Transverse colon (tissue), 4 donors: ENCODE data around the gene ZMIZ1. TPM values are rescaled to one million over a fixed set of nuclear protein-coding genes. Genes with fewer than 3 reads are reported as not detected.

Experiments
- DNase-seq: peaks from one replicate; pipeline ENCODE4 v3.0.0-alpha.2; 2019
- H3K27ac ChIP-seq, 4 donors: fragments of 200-600 bp; sonication (generic); 2 replicates each; pipeline ENCODE4 v1.5.1; 2016 to 2018; ENCODE audit warnings: inconsistent platforms in 4 of 4
- H3K27me3 ChIP-seq: fragments of 200-600 bp; sonication (generic); 2 replicates; pipeline ENCODE4 v1.5.1; 2017; ENCODE audit warnings: inconsistent platforms
- H3K36me3 ChIP-seq, 4 donors: fragments of 200-600 bp; sonication (generic); 2 replicates each; pipeline ENCODE4 v1.5.1; 2017 to 2019; ENCODE audit warnings: inconsistent platforms in 4 of 4
- H3K4me1 ChIP-seq, 4 donors: fragments of 200-600 bp; sonication (generic); 2 replicates each; pipeline ENCODE4 v1.5.1; 2017 to 2020; ENCODE audit warnings: inconsistent platforms in 4 of 4
- H3K4me3 ChIP-seq, 4 donors: fragments of 200-600 bp; sonication (generic); 1 replicate in 1 of 4; 2 replicates in 3 of 4; pipeline versions ENCODE4 v1.5.1 to v1.6.1; 2017 to 2019; ENCODE audit warnings: inconsistent platforms in 4 of 4
- H3K9me3 ChIP-seq, 2 donors: fragments of 200-600 bp; sonication (generic); 2 replicates each; pipeline ENCODE4 v1.5.1; 2017 to 2019; ENCODE audit warnings: inconsistent platforms in 2 of 2
- EP300 ChIP-seq: sonication (generic); formaldehyde crosslinking; IDR thresholded peaks from one replicate; pipeline ENCODE4 v1.6.1; 2017; ENCODE audit warnings: antibody characterized with exemption, low read depth
- POLR2A ChIP-seq: fragments of 450-650 bp; IDR thresholded peaks from one replicate; pipeline ENCODE4 v1.6.1; 2016; ENCODE audit warnings: antibody characterized with exemption, mild to moderate bottlenecking, moderate library complexity
- POLR2AphosphoS5 ChIP-seq, 3 donors: sonication (generic); formaldehyde crosslinking; IDR thresholded peaks; one replicate each; pipeline ENCODE4 v1.6.1; 2016; ENCODE audit warnings: antibody characterized with exemption in 3 of 3
- WGBS, 2 donors: methylation state at CpG; one replicate each; pipeline ENCODE4 v1.1.5; 2018; ENCODE audit warnings: low coverage in 1 of 2; 5-methylcytosine and 5-hydroxymethylcytosine counted together
- in situ Hi-C, 4 donors: fragments of 200-750 bp; cut with MboI; loops; one replicate each; pipeline versions ENCODE4 v1.15.0 to v1.15.1; 2017; ENCODE audit warnings: low sequenced_read_pairs in 3 of 4, low pct_ligation_motif_present in 1 of 4, low pct_unique_long_range_greater_than_20kb in 1 of 4
- intact Hi-C: fragments of 100-400 bp; cut with DNase I; formaldehyde crosslinking; loops from one replicate; pipeline ENCODE4 v1.15.1; 2023; ENCODE audit warnings: low total_unique reads
- total RNA-seq, 4 donors: library from RNA; depleted of rRNA; stranded (reverse); fragments of >200 nt; gene quantifications; one replicate each; pipeline ENCODE4 v1.1.0, GENCODE V29; 2016
- TF ChIP-seq, protein P1 (sequence below), 5 experiments: fragments of 200-600 bp in 3 of 5; fragments of 450-650 bp in 2 of 5; sonication (generic) in 3 of 5; IDR thresholded peaks; 1 replicate in 2 of 5; 2 replicates in 3 of 5; pipeline ENCODE4 v1.5.1; 2016 to 2017; ENCODE audit warnings: antibody characterized with exemption in 5 of 5, inconsistent platforms in 3 of 5, mild to moderate bottlenecking in 2 of 5, moderate library complexity in 1 of 5

Gene ZMIZ1
- total RNA-seq, 4 donors from 2014 or later = 32.0 to 108 (median 63.0) TPM

DNA sequence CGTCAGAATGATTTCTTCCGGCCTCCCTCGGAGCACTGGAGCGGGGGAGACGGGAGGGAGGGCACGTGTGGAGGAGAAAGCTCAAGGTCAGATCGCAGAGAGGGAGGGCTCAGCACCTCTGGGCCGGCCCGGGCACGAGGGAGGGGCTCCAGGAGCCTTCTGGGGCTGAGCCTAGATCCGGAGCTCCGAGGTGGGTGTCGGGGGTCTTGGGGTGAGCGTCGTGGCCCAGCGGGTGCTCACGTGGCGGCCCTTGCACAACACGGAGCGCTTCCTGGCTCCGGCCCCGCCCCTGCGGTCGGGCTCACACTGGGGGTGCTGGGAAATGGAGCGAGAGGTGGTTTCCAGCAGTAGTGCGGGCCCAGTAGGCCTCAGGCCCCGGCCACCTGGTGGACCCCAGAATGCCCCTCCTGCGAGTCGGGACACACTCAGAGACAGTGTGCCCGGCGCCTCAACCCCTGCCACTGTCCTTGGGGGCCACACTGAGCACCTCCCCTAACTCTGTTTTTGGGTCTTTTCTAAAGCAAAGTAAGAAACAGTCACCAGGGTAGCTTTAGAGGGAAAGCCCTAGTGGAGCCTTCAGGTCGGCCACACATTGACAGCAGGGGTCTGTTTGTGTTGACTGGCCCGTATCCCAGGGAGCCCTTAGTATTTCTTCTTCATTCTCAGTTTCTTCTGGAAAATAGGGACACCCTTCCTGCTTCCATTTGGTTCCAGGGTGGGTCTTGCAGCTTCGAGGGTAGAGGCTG is 279.3 kb downstream of the ZMIZ1 start:
- Histone ChIP-seq H3K27ac (peak overlapping the region; percentile 91 to 96 (median 92)), H3K4me1 (peaks cover 4 to 23% (median 16%) of the 10 kb centered on the region in 4 donors), H3K9me3 (no peaks in the 10 kb centered on the region), H3K4me3 (peak overlapping the region; percentile 55 to 91 (median 65)), H3K27me3 (no peaks in the 10 kb centered on the region), H3K36me3 (peaks cover 0 to 31% (median 14%) of the 10 kb centered on the region in 4 donors)
- peak; percentile 86 for DNase-seq
- in situ Hi-C loops (no loop called here), intact Hi-C loops (no loop called here)
- TF ChIP-seq, protein P1, sequence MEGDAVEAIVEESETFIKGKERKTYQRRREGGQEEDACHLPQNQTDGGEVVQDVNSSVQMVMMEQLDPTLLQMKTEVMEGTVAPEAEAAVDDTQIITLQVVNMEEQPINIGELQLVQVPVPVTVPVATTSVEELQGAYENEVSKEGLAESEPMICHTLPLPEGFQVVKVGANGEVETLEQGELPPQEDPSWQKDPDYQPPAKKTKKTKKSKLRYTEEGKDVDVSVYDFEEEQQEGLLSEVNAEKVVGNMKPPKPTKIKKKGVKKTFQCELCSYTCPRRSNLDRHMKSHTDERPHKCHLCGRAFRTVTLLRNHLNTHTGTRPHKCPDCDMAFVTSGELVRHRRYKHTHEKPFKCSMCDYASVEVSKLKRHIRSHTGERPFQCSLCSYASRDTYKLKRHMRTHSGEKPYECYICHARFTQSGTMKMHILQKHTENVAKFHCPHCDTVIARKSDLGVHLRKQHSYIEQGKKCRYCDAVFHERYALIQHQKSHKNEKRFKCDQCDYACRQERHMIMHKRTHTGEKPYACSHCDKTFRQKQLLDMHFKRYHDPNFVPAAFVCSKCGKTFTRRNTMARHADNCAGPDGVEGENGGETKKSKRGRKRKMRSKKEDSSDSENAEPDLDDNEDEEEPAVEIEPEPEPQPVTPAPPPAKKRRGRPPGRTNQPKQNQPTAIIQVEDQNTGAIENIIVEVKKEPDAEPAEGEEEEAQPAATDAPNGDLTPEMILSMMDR (IDR thresholded peaks at IDR 0.05) = peak in 1 of 5 experiments; percentile 12
- TF ChIP-seq EP300 (no peak), POLR2AphosphoS5 (IDR thresholded peaks at IDR 0.05) (peak; percentile 7 to 31 (median 16)), POLR2A (no peak)
- 6% methylated on average over 25 of the region's 34 CpGs; no CpG with 5 or more reads in 1 of the 2 donors for WGBS, 2 donors

DNA sequence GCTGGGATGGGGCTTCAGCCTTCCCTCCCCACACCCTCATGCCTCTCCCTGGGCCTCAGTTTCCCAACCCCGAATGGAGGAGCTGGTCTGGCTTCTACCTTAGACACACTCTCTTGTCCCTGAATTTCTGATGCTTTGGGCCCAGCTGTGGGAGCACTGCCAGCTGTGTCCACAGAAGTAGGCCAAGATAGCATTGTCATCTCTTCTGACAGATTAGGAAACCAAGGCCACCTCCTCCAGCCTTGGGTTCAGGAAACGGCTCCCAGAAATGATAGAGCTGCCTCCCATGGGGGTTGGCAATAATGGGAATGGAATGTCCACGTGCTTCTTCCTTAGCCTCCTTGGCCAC is 279.8 kb downstream of the ZMIZ1 start:
- DNase-seq = no peak
- H3K27ac ChIP-seq = peak overlapping the region; percentile 91 to 96 (median 92)
- peaks cover 0 to 35% (median 17%) of the 10 kb centered on the region in 4 donors for H3K36me3 ChIP-seq
- WGBS, 2 donors = 46 to 60% methylated on average over 1 to 3 of the region's 3 CpGs
- intact Hi-C loops (no loop called here), in situ Hi-C loops (no loop called here)
- H3K4me3 ChIP-seq = peak overlapping the region in 3 of 4 donors; percentile 65 to 91 (median 65)
- H3K9me3 ChIP-seq = no peaks in the 10 kb centered on the region
- TF ChIP-seq EP300 (no peak), POLR2A (no peak), POLR2AphosphoS5 (IDR thresholded peaks at IDR 0.05) (no peak)
- TF ChIP-seq, protein P1 (IDR thresholded peaks at IDR 0.05) = no peak
- no peaks in the 10 kb centered on the region for H3K27me3 ChIP-seq
- peaks cover 4 to 23% (median 16%) of the 10 kb centered on the region in 4 donors for H3K4me1 ChIP-seq

DNA sequence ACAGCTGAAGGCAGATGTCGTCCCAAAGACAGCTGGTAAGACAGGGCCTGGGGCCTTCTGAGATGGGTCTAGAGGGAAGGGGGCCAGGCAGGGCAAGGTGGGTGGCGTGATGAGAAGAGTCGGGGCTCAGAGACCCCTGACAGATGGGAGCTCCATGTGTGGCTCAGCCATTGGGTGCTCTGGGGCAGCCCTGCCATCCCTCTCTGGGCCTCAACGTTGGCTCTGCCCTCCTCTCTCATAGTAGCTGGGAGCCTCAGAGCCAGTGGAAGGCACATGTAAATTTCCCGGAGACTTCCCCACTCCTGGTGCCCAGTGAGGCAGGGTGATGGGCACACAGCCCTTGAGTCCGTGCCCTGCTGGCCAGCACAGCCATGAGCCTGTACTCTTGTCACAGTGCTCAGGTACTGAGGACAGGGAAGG is 280.3 kb downstream of the ZMIZ1 start:
- no peak for TF ChIP-seq POLR2A
- TF ChIP-seq POLR2AphosphoS5 (IDR thresholded peaks at IDR 0.05) = no peak
- TF ChIP-seq, protein P1 (IDR thresholded peaks at IDR 0.05) = no peak
- TF ChIP-seq EP300 = no peak
- Histone ChIP-seq H3K4me3 (peak overlapping the region in 1 of 4 donors; percentile 65), H3K36me3 (peaks cover 0 to 39% (median 18%) of the 10 kb centered on the region in 4 donors), H3K27ac (peak overlapping the region in 1 of 4 donors; percentile 92), H3K9me3 (no peaks in the 10 kb centered on the region), H3K4me1 (peaks cover 4 to 23% (median 16%) of the 10 kb centered on the region in 4 donors), H3K27me3 (no peaks in the 10 kb centered on the region)
- intact Hi-C loops = no loop called here
- DNase-seq = no peak
- in situ Hi-C loops = no loop called here
- WGBS, 2 donors = 82% methylated on average over 6 of the region's 6 CpGs; no CpG with 5 or more reads in 1 of the 2 donors

DNA sequence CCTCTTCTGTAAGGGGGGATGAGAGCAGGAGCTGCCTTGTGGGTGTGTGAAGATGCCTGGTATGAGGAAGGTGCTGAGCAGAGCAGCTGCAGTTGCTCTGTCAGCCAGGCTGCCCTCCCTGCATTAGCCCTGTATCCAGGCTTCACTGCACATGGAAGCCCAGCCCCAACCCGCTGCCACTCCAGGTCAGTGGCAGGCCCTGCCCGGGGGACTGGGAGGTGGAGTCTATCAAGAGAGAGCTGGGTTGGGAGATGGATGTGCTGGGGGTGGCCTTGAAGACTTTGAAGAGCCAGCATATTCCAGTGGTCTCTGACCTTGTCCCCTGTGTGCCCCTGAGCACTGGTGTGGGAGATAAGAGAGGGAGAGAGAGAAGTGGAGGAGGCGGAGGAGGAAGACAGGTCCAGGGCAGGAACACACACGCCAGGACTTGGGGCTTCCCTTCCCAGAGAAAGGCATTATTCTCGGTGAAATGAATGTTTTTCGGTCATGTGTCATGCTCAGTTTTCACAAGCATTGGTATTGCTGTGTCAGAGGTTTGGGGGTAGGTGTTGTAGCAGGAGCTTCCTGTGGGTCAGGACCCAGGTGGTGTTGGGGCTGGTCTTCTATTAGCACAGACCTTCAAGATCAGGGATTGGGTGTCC is 281.1 kb downstream of the ZMIZ1 start:
- Histone ChIP-seq H3K4me1 (peaks cover 4 to 23% (median 16%) of the 10 kb centered on the region in 4 donors), H3K36me3 (peaks cover 0 to 44% (median 18%) of the 10 kb centered on the region in 4 donors), H3K9me3 (no peaks in the 10 kb centered on the region), H3K4me3 (no peak overlapping the region), H3K27ac (peak overlapping the region in 1 of 4 donors; percentile 92), H3K27me3 (no peaks in the 10 kb centered on the region)
- TF ChIP-seq POLR2A (no peak), POLR2AphosphoS5 (IDR thresholded peaks at IDR 0.05) (no peak), EP300 (no peak)
- TF ChIP-seq, protein P1 (IDR thresholded peaks at IDR 0.05) = no peak
- 89 to 91% methylated on average over 4 to 6 of the region's 6 CpGs for WGBS, 2 donors
- in situ Hi-C loops = loop anchor here in 1 of 4 donors (25.0 kb wide), 1 partner anchor 862 kb away; the partner anchor contains the start of gene ANXA11
- intact Hi-C loops = no loop called here
- no peak for DNase-seq
